Ovary (tissue), 9 donors: ENCODE data around the gene NFASC. TPM values are rescaled to one million over a fixed set of nuclear protein-coding genes. Genes with fewer than 3 reads are reported as not detected.

ENCODE experiments used
- DNase-seq, 5 donors: peaks; one replicate each; pipeline ENCODE4 v3.0.0-alpha.2; 2019 to 2020
- H3K27ac ChIP-seq, 2 donors: fragments of 200-600 bp; one replicate each; pipeline versions ENCODE4 v1.5.1 to v1.8.0; 2019 to 2022
- H3K27me3 ChIP-seq: fragments of 200-600 bp; one replicate; pipeline ENCODE4 v1.8.0; 2022
- H3K36me3 ChIP-seq: fragments of 200-600 bp; sonication (generic); one replicate; pipeline ENCODE4 v1.5.1; 2019
- H3K4me1 ChIP-seq: one replicate; pipeline ENCODE4 v1.8.1; 2013; ENCODE audit warnings: mild to moderate bottlenecking, moderate library complexity; ENCODE audit not compliant: insufficient read depth
- H3K4me3 ChIP-seq: fragments of 200-600 bp; sonication (generic); one replicate; pipeline ENCODE4 v1.5.1; 2017
- H3K9me3 ChIP-seq, 2 donors: fragments of 200-600 bp in 1 of 2; sonication (generic) in 1 of 2; one replicate each; pipeline versions ENCODE4 v1.5.1 to v1.8.1; 2013 to 2019; ENCODE audit warnings: mild to moderate bottlenecking in 1 of 2, moderate library complexity in 1 of 2
- EP300 ChIP-seq: sonication (generic); formaldehyde crosslinking; IDR thresholded peaks from one replicate; pipeline ENCODE4 v1.6.1; 2017; ENCODE audit warnings: antibody characterized with exemption
- POLR2A ChIP-seq: fragments of 450-650 bp; IDR thresholded peaks from one replicate; pipeline ENCODE4 v1.6.1; 2017; ENCODE audit warnings: antibody characterized with exemption, mild to moderate bottlenecking, moderate library complexity
- WGBS, 3 donors: extraction: QIAGEN DNeasy Blood & Tissue Kit in 1 of 3; methylation state at CpG; one replicate each; pipeline versions ENCODE4 v1.1.5 to v1.1.7; 2013 to 2017; 5-methylcytosine and 5-hydroxymethylcytosine counted together
- intact Hi-C, 4 donors: fragments of 100-400 bp; cut with DNase I; formaldehyde crosslinking; loops; one replicate each; pipeline versions ENCODE4 v1.11.0 to v1.15.1; 2022 to 2023
- polyA plus RNA-seq, 2 donors: library from polyadenylated mRNA; stranded (reverse); fragments of 200-250 nt in 1 of 2; fragments of 350-450 nt in 1 of 2; fragmentation: Illumina TruSeq in 1 of 2; extraction: RNeasy Lipid Tissue Mini Kit (QIAGEN cat#74804) in 1 of 2; gene quantifications; one replicate each; pipeline ENCODE4 v1.2.3, GENCODE V29; 2013 to 2014
- total RNA-seq, 7 donors: library from RNA; depleted of rRNA in 2 of 7; stranded (reverse); fragments of >200 nt in 2 of 7; fragmentation: NEBNext Ultra II Directional in 3 of 7; extraction: Animal tissue kit (Norgen Biotek cat#: 25700) in 3 of 7; gene quantifications; one replicate each; pipeline versions ENCODE4 v1.1.0 to v1.2.4, GENCODE V29; 2016 to 2023
- TF ChIP-seq, protein P1 (sequence below), 3 donors: fragments of 450-650 bp in 2 of 3; fragments of 200-600 bp in 1 of 3; IDR thresholded peaks; one replicate each; pipeline versions ENCODE4 v1.5.1 to v1.8.0; 2016 to 2022; ENCODE audit warnings: antibody characterized with exemption in 3 of 3, mild to moderate bottlenecking in 1 of 3
- donor health status: DM: no; HTN: no; CAD: no; lungs with moderate emphysema.
- donor health status: DM: no; HTN: no; CAD: no.
- donor health status: Bipolar disorder and iron deficiency.
- donor health status: DM: yes; HTN: yes; CAD: no.
- donor health status: DM: no; HTN: no; CAD: no.
- donor health status: DM: yes; HTN: yes; CAD: no.

NFASC gene
- total and polyA plus RNA-seq, 9 donors = 9.3 to 73.2 (median 20.9) TPM

DNA sequence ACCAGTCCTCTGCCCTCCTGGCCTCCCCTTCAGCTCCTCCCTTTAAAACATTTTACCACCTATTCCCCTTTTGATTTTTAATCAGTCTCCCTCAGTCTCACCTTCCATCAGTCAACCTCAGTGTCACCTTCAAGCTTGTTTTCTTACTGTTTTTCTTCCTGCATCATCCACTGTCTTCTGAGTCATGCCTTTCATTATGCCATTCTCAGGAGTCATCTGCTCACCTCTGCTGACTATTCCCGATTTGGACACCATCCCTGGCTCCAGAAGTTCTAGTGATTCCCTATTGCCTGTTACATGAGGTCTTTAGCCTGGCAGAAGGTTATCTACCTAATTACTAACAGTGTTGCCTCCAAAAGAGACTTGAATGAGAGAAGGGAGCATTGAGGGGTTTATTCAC is 23.9 kb downstream of the NFASC start:
- no peaks in the 10 kb centered on the region for H3K9me3 ChIP-seq
- intact Hi-C loops = no loop called here
- 32 to 47% (median 47%) methylated on average over 1 of the region's 1 CpG for WGBS, 3 donors
- no peaks in the 10 kb centered on the region for H3K27me3 ChIP-seq
- DNase-seq = no peak
- no peaks in the 10 kb centered on the region for H3K36me3 ChIP-seq
- TF ChIP-seq EP300 (no peak), POLR2A (no peak)
- TF ChIP-seq, protein P1, sequence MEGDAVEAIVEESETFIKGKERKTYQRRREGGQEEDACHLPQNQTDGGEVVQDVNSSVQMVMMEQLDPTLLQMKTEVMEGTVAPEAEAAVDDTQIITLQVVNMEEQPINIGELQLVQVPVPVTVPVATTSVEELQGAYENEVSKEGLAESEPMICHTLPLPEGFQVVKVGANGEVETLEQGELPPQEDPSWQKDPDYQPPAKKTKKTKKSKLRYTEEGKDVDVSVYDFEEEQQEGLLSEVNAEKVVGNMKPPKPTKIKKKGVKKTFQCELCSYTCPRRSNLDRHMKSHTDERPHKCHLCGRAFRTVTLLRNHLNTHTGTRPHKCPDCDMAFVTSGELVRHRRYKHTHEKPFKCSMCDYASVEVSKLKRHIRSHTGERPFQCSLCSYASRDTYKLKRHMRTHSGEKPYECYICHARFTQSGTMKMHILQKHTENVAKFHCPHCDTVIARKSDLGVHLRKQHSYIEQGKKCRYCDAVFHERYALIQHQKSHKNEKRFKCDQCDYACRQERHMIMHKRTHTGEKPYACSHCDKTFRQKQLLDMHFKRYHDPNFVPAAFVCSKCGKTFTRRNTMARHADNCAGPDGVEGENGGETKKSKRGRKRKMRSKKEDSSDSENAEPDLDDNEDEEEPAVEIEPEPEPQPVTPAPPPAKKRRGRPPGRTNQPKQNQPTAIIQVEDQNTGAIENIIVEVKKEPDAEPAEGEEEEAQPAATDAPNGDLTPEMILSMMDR (IDR thresholded peaks at IDR 0.05) = no peak
- peaks cover 14% of the 10 kb centered on the region for H3K4me1 ChIP-seq
- no peak overlapping the region for H3K27ac ChIP-seq
- no peak overlapping the region for H3K4me3 ChIP-seq

DNA sequence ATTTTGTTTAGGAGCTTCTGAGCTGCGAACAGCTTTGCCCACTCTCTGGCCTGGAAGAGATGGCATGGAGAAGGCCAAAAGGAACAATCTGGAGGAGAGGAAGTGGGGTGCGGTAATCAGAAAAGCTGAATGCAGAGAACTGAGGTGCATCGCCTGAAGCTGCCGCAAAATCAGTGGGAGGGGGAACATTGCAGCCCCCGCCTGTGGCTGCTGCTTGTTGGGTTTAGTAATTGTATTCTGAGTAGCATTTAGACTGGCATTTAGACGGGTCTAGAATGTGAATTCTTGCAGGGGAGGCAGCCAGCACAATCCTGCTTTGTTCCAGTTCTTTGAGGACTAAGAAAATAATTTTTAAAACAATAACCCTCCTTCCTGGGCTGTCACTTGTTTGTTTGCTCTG is 25.4 kb downstream of the NFASC start:
- intact Hi-C loops = loop anchor here in 1 of 4 donors (2.0 kb wide), 1 partner anchor 43 kb away; no protein-coding TSS in a partner anchor
- Histone ChIP-seq H3K9me3 (no peaks in the 10 kb centered on the region), H3K4me1 (peaks cover 11% of the 10 kb centered on the region), H3K4me3 (no peak overlapping the region), H3K36me3 (no peaks in the 10 kb centered on the region), H3K27me3 (no peaks in the 10 kb centered on the region), H3K27ac (no peak overlapping the region)
- no peak for DNase-seq
- WGBS, 3 donors = 81 to 91% (median 90%) methylated on average over 6 of the region's 6 CpGs
- TF ChIP-seq EP300 (no peak), POLR2A (no peak)
- TF ChIP-seq, protein P1 (IDR thresholded peaks at IDR 0.05) = no peak

DNA sequence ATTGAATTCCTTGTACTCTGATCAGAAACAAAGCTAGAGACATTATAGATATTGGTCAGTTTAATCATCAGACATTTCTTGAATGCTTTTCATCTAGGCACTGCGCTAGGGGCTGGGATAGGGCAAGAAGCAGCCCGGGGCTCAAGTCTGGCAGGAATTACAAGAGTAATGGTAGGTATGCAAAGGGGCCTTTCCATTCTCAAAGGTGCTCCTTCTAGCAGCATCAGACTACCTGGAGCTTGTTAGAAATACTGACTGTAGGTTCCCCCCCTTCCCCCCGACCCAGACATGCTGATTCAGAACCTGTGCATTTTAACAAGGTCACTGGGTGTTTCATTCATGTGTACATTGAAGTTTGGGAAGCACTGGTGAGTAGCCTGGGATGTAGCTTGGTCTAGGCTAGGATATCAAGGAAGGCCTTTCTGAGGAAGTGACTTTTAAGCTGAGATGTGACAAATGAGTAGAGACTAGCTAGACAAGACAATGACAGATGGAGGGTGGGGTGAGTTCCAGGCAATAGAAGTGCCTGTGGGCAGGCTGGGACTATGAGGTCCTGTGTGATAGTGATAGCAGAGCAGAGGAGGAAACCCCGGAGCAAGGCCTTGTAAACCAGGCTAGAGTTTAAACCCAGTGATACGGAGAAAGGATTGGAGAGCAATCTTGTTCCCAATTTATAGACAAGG is 26.3 kb downstream of the NFASC start:
- 68 to 87% (median 75%) methylated on average over 5 of the region's 5 CpGs for WGBS, 3 donors
- intact Hi-C loops = loop anchor here in 1 of 4 donors (2.0 kb wide), 1 partner anchor 42 kb away; no protein-coding TSS in a partner anchor
- TF ChIP-seq EP300 = no peak
- TF ChIP-seq, protein P1 (IDR thresholded peaks at IDR 0.05) = no peak
- no peak for TF ChIP-seq POLR2A
- Histone ChIP-seq H3K27ac (no peak overlapping the region), H3K4me3 (no peak overlapping the region), H3K4me1 (peaks cover 13% of the 10 kb centered on the region), H3K27me3 (no peaks in the 10 kb centered on the region), H3K9me3 (no peaks in the 10 kb centered on the region), H3K36me3 (no peaks in the 10 kb centered on the region)
- DNase-seq = no peak

DNA sequence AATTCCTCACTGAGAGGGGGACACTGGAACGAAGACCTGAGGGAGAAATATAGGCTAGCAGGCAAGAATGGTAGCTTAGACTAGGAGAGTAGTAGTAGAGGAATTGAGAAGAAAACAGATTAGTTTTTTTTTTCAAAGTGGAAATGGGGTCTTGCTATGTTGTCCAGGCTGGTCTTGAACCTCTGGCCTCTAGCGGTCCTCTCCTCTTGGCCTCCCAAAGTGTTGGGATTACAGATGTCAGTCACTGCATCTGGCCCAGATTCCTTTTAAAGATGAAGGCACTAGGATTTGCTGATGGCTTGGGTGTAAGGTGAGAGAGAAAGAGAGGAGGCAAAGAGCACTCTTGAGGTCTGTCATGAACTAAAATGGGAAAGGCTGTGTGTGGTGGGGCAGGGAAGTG is 30.1 kb downstream of the NFASC start:
- WGBS, 3 donors = 78 to 83% (median 79%) methylated on average over 2 of the region's 2 CpGs

More for the DNA sequence above, 30.1 kb downstream of the NFASC start:
- Histone ChIP-seq H3K4me3 (no peak overlapping the region), H3K4me1 (peaks cover 13% of the 10 kb centered on the region), H3K36me3 (no peaks in the 10 kb centered on the region), H3K27me3 (no peaks in the 10 kb centered on the region), H3K9me3 (no peaks in the 10 kb centered on the region), H3K27ac (no peak overlapping the region)
- intact Hi-C loops = no loop called here
- DNase-seq = no peak
- no peak for TF ChIP-seq POLR2A
- no peak for TF ChIP-seq EP300
- TF ChIP-seq, protein P1 (IDR thresholded peaks at IDR 0.05) = no peak
